Activated CD4-positive, CD25-positive, alpha-beta regulatory T cell treated with anti-CD3 and anti-CD28 coated beads, Interleukin-2, amount 50 U/mL, for 72 hours (primary cell): ENCODE results near the gene GPR85.
"Not testable (repeated sequence)": the region's sequence is repeated elsewhere in the genome, so short reads cannot be mapped to it uniquely, and the experiment has no call there.

Experiments used
- DNase-seq: peaks from one replicate; pipeline ENCODE4 v3.0.0; 2021

GPR85 gene

DNA sequence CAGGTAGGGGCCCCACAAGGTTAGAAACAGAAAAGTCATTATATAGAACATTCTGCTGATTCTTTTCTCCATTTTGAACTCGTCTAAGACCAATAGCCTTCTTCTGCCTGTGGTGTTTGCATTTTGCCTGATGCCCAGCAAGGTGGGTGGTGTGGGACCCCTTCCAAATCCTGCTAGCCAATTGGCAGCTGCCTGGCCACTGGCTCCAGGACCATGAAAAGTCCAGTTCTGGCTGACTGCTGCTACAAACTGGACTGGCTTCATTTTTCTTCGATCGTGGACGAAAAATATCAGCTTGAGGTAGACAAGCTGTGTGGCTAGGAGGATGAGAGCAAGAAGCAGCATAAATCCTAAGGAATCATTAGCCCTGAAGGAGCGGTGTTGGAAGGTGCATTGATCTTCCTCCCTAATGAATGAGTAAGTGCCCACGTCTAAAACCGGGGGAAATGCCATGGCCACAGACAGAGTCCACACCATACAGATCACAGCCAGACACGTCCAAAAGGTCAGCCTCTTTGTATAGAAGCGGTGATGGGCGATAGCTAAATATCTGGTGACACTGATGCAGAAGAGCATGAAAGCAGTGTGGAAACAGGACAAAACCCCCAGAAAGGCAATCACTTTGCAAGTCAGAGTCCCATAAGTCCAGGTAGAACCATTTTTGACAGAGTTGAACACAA lies 2.7 kb downstream of the GPR85 start:
- no peak for DNase-seq

DNA sequence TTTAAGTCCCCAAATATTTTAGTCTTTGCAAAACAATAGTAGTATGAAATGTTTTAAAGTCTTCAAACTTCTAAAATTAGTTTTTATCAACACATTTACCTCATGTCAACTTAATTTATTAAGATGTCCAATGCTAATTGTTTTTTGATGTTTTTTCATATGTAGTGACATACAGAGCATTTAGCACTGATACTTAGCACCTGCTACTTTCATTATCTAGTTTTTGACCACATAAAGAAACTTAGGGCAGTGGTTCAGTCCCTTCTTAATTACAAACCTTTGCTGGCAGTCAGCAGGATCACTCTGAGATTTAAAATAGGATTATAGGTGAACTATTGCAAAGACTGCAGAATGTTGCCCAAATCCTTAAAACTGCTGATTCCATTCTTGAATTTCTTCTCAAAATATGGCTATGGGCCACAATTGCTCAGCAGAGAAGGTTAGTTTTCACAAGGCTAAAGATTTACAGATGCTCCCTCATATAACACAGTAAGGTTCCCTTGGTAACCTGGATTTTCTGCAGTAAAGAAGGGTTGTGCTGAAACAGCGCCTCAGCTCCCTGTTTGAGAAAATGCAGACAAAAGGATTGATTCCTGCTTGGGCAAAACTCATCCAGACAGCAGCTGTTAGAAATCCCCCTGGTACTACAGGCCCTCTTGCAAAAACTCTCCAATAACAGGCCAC lies 3.4 kb downstream of the GPR85 start:
- DNase-seq = no peak

DNA sequence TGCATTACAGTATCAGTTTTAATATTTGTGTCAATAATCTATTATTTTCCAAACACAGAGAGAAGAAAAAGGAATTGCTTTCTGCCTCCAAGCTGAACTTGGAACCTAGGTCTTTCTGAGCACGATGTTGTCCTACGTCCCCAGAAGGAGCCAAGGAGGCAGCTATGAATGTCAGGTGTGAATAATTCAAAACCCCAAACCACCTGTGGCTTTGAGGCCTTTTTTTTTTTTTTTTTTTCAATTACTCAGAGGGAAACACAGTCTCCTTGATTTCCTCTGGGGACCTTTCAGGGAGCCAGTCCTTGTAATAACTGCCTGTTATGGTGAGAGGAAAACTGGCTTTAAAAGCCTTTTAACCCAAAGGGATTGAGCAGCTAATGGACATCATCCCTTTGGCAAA lies 8.3 kb downstream of the GPR85 start:
- no peak for DNase-seq

DNA sequence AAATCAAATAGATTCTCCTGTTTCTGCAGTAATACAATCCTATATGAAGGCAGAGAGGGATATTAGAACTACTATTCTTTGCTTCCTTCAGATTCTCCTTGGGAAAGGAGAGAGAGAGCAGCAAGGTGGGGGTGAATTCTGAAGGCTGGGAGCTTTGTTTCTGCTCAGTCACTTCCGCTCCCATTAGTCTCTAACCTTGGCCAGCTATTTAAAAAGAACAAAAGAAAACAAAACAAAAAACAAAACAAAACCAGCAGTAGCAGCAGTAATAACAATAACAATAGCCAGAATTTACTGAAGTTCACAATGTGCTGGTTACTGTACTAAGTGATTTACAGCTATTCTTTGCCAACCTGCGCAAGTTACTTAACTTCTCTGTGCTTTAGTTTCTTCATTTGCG lies 9.9 kb downstream of the GPR85 start:
- DNase-seq = no peak

DNA sequence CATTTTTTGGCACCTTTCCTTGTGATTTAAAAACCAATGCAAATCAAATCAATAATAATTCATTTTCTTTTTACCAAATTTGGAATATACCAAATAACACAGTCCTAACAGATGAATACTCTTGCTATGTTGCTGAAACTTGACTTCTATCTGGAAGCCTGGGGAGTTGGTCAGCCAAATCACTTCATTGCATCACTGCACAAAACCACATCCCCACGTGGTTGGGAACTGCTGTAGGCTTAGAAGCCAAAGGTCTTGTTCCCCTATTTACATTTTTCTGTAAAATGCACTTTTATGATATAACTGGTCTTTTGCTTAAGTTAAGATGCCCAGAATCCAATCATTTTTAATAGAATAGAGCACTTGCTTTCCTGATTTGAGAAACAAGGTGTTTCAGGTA lies 15.2 kb downstream of the GPR85 start:
- no peak for DNase-seq

DNA sequence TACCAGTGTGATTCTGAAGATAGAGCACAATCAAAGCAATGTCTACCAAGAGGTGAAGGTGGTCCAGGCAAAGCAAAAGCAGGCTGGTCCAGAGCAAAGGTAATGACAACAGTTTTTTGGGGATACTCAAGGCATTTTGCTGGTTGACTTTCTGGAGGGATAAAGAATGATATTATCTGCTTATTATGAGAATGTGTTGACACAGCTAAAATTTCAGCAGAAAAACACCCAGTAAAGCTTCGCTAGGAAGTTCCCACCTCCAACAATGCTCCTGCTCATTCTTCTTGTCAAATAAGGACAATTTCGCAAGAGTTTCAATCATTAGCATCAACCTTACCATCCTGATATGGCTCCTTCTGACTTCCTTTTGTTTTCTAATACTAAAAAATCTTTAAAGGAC lies 24.1 kb downstream of the GPR85 start:
- no peak for DNase-seq

DNA sequence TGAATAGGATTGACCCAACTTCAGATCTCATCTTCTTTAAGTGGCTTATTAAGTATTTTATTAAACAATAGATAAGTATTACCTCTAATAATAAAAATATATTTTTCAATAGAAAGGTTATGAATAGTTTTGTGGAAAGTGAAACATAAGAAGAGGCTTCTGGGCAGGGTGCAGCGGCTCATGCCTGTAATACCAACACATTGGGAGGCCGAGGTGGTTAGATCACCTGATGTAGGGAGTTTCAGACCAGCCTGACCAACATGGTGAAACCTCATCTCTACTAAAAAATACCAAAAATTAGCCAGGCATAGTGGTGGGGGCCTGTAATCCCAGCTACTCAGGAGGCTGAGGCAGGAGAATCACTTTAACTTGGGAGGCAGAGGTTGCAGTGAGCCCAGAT lies 26.5 kb downstream of the GPR85 start:
- no peak for DNase-seq

DNA sequence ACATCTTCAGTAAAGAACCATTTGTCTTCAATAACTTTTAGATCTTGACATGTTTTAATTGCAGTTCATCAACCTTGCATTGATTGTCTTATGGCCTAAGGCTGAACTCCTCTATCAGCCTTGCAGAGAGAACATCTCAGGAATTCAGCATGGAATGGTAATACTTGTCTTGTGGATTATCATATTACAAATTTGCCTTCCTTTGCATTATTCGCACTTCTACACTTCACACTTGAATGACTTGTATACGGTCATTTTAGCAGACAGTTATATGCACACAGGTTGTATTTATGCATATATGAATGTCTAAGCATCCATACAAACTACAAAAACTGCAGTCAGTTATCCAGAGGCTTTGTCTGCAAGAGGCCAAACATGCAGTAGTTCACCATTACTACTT lies 31.7 kb downstream of the GPR85 start:
- no peak for DNase-seq

DNA sequence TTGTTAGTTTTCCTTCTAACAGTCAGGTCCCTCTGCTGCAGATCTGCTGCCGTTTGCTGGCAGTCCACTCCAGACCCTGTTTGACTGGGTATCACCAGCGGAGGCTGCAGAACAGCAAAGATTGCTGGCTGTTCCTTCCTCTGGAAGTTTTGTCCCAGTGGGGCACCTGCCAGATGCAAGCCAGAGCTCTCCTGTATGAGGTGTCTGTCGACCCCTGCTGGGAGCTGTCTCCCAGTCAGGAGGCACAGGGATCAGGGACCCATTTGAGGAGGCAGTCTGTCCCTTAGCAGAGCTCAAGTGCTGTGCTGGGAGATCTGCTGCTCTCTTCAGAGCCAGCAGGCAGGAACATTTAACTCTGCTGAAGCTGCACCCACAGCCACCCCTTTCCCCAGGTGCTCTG lies 32.4 kb downstream of the GPR85 start:
- not testable (repeated sequence) for DNase-seq

DNA sequence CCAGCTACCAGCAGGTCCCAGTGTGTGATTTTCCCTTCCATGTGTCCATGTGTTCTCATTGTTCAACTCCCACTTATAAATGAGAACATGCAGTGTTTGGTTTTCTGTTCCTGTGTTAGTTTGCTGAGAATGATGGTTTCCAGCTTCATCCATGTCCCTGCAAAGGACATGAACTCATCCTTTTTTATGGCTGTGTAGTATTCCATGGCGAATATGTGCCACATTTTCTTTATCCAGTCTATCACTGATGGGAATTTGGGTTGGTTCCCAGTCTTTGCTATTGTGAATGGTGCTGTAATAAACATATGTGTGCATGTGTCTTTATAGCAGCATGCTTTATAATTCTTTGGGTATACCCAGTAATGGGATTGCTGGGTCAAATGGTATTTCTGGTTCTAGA lies 37.4 kb downstream of the GPR85 start:
- DNase-seq = not testable (repeated sequence)

DNA sequence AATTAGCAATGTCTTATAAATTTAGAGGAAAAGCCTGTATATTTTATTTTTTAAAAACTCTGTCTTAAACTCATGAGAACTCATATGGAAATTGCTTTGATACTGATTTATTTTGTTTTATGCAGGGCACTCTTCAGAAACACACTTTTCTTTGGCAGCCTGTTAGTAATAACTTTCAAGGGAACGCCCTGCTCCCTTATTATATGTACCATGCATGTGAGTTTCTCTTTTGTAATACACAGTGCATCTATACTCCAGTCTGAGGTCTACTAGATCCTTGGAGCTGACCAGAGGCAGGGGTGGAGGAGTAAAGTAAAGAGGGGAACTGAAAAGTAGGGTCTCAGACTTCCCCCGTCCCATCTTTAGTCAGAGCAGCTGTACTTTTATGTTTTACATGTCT lies 40.2 kb downstream of the GPR85 start:
- no peak for DNase-seq

DNA sequence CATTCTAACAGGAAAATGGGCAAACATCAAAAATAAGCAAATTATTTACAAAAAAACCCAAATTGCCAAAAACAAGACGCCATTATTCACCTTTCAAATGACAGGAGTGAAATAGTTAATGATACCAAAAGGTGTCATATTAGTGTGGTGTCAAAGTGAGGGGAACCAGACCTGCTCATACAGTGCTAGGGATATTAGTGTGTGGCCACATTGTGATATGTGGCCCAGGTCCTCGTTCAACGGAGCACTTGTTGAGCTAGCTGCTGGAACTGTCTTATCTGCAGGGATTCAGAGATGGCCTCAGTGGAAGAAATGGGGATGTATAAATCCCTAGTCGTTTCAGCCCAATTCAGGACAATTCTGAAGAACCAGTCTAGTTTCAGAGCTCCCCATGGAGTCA lies 41.2 kb downstream of the GPR85 start:
- DNase-seq = no peak

DNA sequence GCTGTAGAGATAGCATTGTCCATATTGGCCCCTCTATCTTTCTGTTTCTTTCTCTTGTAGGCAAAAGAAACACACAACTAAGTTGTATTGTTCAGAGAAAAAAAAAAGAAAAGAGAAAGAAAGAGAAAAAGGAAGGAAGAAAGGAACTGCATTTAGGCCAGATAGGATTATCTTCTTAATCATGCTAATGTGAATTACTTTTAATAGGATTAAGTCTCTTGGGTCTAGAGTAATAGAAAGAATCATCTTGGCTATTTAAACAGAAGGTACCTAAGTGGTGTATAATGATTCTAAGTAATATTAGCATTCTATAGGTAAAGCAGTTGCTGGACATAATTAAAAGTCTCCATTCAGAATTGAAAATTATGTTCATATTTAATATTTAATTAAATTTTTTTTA lies 42.2 kb downstream of the GPR85 start:
- DNase-seq = no peak

DNA sequence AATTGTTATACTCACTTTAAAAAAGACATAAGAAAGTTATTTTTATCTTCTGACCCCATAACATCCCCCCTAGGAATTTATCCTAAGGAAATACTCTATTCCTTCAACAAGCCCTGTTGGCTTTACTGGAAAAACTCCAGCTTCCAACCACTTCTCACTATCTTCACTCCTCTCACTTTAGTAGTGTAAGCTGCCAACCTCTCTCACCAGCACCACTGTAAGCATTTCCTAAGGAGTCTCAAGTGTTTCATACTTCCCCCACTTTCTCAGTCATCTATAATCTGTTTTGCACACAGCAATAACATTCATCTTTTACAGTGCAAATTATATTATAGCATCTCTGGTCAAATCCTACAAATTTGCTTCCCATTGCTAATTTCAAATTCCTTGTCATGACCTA lies 45.8 kb downstream of the GPR85 start:
- DNase-seq = no peak

DNA sequence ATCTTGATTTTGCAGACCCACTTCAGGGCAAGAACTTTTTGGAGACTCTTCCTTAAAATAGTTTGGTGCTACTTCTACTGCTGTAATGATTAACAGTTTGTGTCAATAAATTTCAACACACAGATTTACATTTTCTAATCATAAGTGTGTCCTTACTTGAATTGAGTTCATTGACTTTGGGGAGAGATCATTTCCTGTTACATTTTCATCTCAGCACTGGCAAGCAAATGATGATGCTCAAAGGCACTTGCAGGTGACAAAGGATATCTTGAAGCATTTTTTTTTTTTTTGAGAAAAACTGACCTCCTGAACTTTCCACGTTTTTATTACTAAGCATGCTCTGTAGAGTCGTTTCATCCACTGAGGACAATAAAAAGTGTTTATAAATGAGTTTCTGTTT lies 52.7 kb downstream of the GPR85 start:
- no peak for DNase-seq
